HG02678 (cell line): ENCODE results near the gene LRRC7.
"Not testable (repeated sequence)": the region's sequence is repeated elsewhere in the genome, so short reads cannot be mapped to it uniquely, and the experiment has no call there.

Experiments
- ATAC-seq: cut with Tn5 transposase; IDR thresholded peaks from one replicate; pipeline ENCODE4 v1.9.1; 2021; ENCODE audit warnings: mild to moderate bottlenecking, moderate library complexity; ENCODE audit not compliant: unreplicated experiment

The LRRC7 gene

GRCh38 chr1:69861641-69862040 is 293.9 kb downstream of the LRRC7 start:
- ATAC-seq, result no peak

GRCh38 chr1:69862906-69863305 is 295.2 kb downstream of the LRRC7 start:
- ATAC-seq, result no peak

DNA sequence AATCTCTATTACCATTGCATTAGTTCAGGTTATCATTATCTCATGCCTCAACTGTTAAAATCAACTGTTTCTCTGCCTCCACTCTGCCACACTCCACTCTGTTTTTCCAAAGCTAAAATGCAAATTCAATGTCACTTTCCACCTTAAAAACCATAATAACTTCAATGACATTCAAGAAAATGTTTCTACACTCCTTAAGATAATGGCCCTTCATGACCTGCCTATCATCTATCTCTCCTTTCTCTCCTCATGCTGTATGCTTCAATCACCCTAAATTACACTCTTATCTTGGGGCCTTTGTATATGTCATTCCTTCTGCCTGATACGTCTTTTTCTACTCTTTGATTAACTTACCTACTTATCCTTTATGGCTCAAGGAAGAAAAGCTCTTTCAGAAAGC is 296.0 kb downstream of the LRRC7 start:
- ATAC-seq, result no peak

- no peak for ATAC-seq
Measured at GRCh38 chr1:69871412-69871811, 303.7 kb downstream of the LRRC7 start.

- ATAC-seq, result no peak
Measured at GRCh38 chr1:69878338-69878737, 310.6 kb downstream of the LRRC7 start.

- not testable (repeated sequence) for ATAC-seq
Measured at GRCh38 chr1:69888016-69888415, 320.3 kb downstream of the LRRC7 start.

- no peak for ATAC-seq
Measured at GRCh38 chr1:69888657-69889056, 320.9 kb downstream of the LRRC7 start.

GRCh38 chr1:69898403-69898947 is 330.8 kb downstream of the LRRC7 start:
- ATAC-seq, result no peak

DNA sequence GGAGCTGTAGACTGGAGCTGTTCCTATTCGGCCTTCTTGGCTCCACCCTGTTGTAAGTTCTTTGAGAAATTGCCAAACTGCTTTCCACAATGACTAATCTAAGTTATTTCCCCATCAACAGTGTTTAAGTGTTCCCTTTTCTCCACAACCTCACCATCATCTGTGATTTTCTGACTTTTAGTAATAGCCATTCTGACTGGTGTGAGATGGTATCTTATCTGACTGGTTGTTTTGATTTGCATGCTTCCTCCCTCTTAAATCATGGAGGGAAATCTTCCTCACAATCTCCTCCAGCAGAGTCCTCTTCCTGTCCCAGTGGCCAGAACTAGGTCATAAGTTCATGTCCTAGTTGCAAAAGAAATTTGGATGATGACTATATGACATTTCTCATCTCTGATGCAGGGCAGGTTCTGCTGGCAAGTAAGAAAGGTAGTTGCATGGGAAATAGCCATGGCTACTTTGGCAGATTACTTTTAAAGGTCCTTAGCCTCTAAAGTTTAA is 343.6 kb downstream of the LRRC7 start:
- ATAC-seq, result no peak

DNA sequence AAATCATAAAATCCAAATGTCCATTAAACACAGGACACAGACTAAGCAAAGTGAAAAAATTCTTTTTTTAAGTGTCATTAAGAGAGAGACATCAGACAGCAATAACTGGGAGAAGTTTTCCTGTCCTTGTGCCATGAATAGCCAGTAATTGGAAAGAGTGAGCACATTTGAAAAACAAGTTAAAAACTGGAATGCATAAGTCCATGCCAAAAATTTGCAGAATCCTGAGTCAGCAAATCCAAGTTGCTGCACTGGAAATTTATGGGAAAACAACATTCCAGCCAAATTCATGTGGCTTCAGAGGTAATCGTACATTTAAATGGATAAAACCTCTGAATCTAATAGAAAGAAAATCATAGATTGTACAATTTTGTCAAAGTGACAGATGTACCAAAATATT is 346.3 kb downstream of the LRRC7 start:
- no peak for ATAC-seq

DNA sequence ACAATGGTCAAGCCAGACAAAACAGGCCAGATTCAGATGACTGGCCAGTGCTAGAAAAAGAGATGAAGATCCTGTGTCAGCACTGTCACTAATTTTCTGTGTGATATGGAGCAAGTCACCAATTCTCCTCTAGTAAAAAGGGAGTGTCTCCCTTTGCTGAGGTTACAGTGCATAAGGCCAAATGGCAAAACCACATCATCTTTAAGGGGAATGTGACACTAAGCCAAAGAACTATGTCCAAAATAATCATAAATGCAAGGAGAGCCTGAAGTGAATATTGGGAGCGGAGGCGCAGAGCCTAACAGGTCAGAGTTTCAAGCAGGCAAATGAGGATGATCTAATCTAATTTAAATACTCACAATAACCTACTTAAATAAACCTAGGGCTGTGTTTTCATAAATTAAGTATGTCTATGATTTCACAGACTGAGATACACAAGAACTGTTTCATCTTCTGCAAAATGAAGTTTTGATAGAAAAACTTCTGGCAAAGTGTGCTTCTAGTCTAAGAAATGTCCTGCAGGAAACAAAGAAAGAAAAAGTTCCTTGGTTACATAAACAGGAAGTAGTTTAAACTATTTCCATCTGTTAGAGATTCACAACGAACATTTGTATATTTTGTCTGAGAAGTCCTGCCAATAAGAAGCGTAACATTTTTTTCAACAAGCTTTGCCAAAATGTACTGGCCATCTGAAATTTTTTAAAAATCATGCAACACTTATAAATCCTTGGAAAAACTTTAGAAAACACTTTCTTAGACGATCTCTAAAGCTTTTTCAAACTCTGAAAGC is 347.4 kb downstream of the LRRC7 start:
- ATAC-seq, result no peak

DNA sequence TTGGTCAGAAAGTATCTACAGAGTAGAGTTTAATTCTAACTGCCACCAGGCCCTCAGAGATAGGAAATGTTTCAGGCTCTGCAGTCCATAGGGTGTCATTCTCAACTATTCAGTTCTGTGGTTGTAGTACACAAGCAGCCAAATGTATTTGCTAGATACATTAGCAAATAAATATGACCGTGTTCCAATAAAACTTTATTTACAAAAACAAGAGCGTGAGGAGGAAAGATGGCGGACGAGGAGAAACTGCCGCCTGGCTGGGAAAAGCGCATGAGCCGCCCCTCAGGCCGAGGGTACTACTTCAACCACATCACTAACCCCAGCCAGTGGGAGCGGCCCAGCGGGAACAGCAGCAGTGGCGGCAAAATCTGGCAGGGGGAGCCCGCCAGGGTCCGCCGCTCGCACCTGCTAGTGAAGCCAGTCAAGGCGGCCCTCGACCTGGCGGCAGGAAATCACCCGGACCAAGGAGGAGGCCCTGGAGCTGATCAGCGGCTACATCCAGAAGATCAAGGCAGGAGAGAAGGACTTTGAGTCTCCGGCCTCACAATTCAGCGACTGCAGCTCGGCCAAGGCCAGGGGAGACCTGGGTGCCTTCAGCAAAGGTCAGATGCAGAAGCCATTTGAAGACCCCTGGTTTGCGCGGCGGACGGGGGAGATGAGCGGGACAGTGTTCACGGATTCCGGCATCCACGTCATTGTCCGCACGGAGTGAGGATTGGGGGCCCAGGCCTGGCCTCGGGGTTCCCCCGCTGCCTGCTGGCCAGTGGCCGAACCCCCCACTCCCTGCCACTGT is 351.6 kb downstream of the LRRC7 start:
- no peak for ATAC-seq

GRCh38 chr1:69919922-69920273 is 352.2 kb downstream of the LRRC7 start:
- no peak for ATAC-seq

DNA sequence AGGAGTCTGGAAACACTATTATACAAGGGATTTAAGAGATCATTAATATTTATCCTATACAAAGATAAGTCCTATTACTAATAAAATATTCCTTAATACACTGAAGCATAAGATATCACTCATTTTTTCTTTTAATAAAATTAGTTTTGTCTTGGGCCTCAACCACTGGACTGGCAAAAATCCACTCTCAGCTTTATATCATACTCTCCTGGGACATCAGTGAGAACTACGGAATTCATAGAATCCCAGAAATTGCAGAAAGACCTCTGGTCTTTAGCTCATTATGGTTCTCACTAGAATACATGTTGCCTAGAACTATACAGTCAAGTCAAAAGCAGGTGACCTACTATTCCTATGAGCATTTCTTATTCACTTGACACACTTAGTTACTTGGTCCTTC is 352.7 kb downstream of the LRRC7 start:
- ATAC-seq, result no peak

- ATAC-seq, result no peak
Measured at GRCh38 chr1:69921486-69921885, 353.8 kb downstream of the LRRC7 start.

DNA sequence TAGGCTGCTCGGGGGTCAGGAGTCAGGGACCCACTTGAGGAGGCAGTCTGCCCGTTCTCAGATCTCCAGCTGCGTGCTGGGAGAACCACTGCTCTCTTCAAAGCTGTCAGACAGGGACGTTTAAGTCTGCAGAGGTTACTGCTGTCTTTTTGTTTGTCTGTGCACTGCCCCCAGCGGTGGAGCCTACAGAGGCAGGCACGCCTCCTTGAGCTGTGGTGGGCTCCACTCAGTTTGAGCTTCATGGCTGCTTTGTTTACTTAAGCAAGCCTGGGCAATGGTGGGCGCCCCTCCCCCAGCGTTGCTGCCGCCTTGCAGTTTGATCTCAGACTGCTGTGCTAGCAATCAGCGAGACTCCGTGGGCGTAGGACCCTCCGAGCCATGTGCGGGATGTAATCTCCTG is 360.5 kb downstream of the LRRC7 start:
- ATAC-seq, result not testable (repeated sequence)

DNA sequence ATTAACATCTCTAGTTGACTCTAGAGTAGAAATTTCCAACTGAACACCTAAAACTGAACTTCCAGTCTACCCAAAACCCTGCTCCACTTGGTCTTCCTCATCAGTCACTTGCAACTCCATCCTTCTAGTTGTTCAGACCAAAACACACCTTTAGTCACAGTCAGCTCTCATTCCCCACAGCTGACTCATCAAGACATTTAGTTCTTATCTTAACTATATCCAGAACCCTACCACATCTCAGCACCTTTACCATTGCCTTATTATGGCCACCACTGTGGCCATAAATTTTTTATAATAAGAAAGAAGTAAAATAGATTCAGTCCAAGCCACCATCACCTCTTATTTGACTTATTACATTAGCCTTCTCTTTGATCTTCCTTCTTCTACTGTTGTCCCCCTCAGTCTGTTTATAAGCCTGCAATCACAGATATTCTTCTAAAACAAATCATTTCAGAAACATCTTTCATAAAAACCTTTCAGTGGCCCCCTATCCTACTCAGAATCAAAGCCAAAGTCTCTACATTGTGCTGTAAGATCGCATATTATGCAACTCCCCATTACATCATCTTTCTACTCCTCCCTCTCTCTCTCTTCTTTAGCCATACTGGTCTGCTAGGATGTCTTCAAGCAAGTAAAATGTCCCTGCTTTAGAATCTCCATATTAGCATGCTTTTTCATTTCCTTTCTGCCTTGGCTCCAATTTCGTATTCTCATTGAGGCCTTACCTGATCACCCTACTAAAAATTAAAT is 361.8 kb downstream of the LRRC7 start:
- ATAC-seq, result no peak

- ATAC-seq, result no peak
Measured at GRCh38 chr1:69930396-69930795, 362.7 kb downstream of the LRRC7 start.

GRCh38 chr1:69932760-69933159 is 365.0 kb downstream of the LRRC7 start:
- ATAC-seq, result no peak

GRCh38 chr1:69940231-69940630 is 372.5 kb downstream of the LRRC7 start:
- no peak for ATAC-seq

DNA sequence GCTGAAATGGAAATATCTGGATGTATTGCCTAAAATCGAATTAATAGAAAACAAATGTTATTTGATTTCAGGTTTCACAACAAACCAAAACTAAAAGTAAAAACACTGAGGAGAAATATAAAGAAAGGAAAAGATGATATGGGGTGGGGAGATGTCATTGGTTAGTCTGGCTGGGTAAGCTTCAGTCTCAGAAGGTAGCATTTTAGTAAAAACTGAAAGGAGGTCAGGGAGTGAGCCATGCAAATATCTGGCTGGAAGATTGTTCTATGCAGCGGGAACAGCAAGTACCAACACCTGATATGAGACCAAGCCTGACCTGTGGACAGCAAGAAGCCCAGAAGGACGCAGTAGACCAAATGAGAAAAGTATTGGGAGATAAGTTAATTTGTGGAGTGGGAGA is 373.1 kb downstream of the LRRC7 start:
- ATAC-seq, result no peak
